Sigmoid colon (tissue), 4 donors: ENCODE results near the gene CDKL1.

Experiments used
- CTCF ChIP-seq, 4 experiments: fragments of 450-650 bp in 3 of 4; fragments of 200-600 bp in 1 of 4; IDR thresholded peaks; one replicate each; pipeline ENCODE4 v1.5.1; 2016 to 2019; ENCODE audit warnings: antibody characterized with exemption in 4 of 4, mild to moderate bottlenecking in 3 of 4, moderate library complexity in 2 of 4
- EP300 ChIP-seq, 4 donors: sonication (generic); formaldehyde crosslinking; IDR thresholded peaks; one replicate each; pipeline ENCODE4 v1.6.1; 2017; ENCODE audit warnings: antibody characterized with exemption in 4 of 4
- POLR2A ChIP-seq, 2 donors: fragments of 450-650 bp; IDR thresholded peaks; one replicate each; pipeline ENCODE4 v1.6.1; 2016; ENCODE audit warnings: antibody characterized with exemption in 2 of 2, mild to moderate bottlenecking in 2 of 2, moderate library complexity in 2 of 2
- POLR2AphosphoS5 ChIP-seq, 4 donors: sonication (generic); formaldehyde crosslinking; IDR thresholded peaks; one replicate each; pipeline ENCODE4 v1.6.1; 2017; ENCODE audit warnings: antibody characterized with exemption in 4 of 4

GRCh38 chr14:50311972-50312733, 84.5 kb downstream of the CDKL1 start, which contains the start of the genes DMAC2L and L2HGDH:
- TF ChIP-seq CTCF (IDR thresholded peaks at IDR 0.05) (no peak), POLR2A (IDR thresholded peaks at IDR 0.05) (peak; percentile 37 to 79), POLR2AphosphoS5 (IDR thresholded peaks at IDR 0.05) (peak; percentile 59 to 91 (median 85)), EP300 (IDR thresholded peaks at IDR 0.05) (no peak)
